SU-DHL-6 (cell line): ENCODE measurements around the gene RGS3.

ENCODE experiments used
- H2AFZ ChIP-seq: fragments of 200-600 bp; sonication (generic); 2 replicates; pipeline ENCODE4 v1.6.1; 2014; ENCODE audit warnings: low read depth, mild to moderate bottlenecking, moderate library complexity, mixed read lengths, antibody characterized with exemption, low read length; ENCODE audit not compliant: severe bottlenecking
- H3F3A ChIP-seq: fragments of 200-600 bp; shearing (Covaris generic); 2 replicates; pipeline ENCODE4 v1.6.0; 2016; ENCODE audit warnings: antibody characterized with exemption, mild to moderate bottlenecking; ENCODE audit not compliant: insufficient read depth
- H3K27ac ChIP-seq: fragments of 200-600 bp; sonication (generic); 2 replicates; pipeline ENCODE4 v1.5.1; 2016; ENCODE audit warnings: low read depth, mild to moderate bottlenecking, low read length, moderate library complexity, mixed read lengths
- H3K27me3 ChIP-seq: fragments of 200-600 bp; sonication (generic), shearing (Covaris generic); 2 replicates; pipeline ENCODE4 v1.6.0; 2014; ENCODE audit warnings: mild to moderate bottlenecking, low read length
- H3K36me3 ChIP-seq: fragments of 200-600 bp; sonication (generic); 2 replicates; pipeline ENCODE4 v1.6.1; 2014; ENCODE audit warnings: mild to moderate bottlenecking, low read length, mixed read lengths
- H3K4me2 ChIP-seq: fragments of 300-600, 200-600 bp; shearing (Covaris generic), sonication (generic); 2 replicates; pipeline ENCODE4 v1.6.0; 2014; ENCODE audit warnings: low read length, low read depth, mild to moderate bottlenecking; ENCODE audit not compliant: poor library complexity, severe bottlenecking
- H3K4me3 ChIP-seq: fragments of 200-600 bp; sonication (generic); 2 replicates; pipeline ENCODE4 v1.5.1; 2014; ENCODE audit warnings: antibody characterized with exemption, low read length, mild to moderate bottlenecking, mixed read lengths; ENCODE audit not compliant: insufficient read depth, poor library complexity, severe bottlenecking
- H3K79me2 ChIP-seq: fragments of 200-600 bp; sonication (generic); 2 replicates; pipeline ENCODE4 v1.6.1; 2014; ENCODE audit warnings: mild to moderate bottlenecking, low read length, moderate library complexity; ENCODE audit not compliant: insufficient read depth
- H3K9ac ChIP-seq: fragments of 200-600 bp; sonication (generic); 2 replicates; pipeline ENCODE4 v1.7.0; 2014; ENCODE audit warnings: mild to moderate bottlenecking, low read length
- H3K9me2 ChIP-seq: fragments of 200-600 bp; sonication (generic); replicated peaks from 2 replicates; pipeline ENCODE4 v1.6.1; 2014; ENCODE audit warnings: low read length; ENCODE audit not compliant: insufficient read depth
- H3K9me3 ChIP-seq: fragments of 200-600 bp; sonication (generic); 2 replicates; pipeline ENCODE4 v1.6.1; 2014; ENCODE audit warnings: low read length, mixed read lengths; ENCODE audit not compliant: insufficient read depth
- H4K20me1 ChIP-seq: fragments of 200-600 bp; sonication (generic); 2 replicates; pipeline ENCODE4 v1.6.1; 2014; ENCODE audit warnings: low read depth, mild to moderate bottlenecking, antibody characterized with exemption, low read length, moderate library complexity, mixed read lengths
- CTCF ChIP-seq: fragments of 200-600 bp; sonication (generic); IDR thresholded peaks from one replicate; pipeline ENCODE4 v1.5.1; 2017; ENCODE audit warnings: antibody characterized with exemption, mild to moderate bottlenecking, low read length, moderate library complexity; ENCODE audit not compliant: insufficient read depth, poor library complexity, severe bottlenecking
- EZH2phosphoT487 ChIP-seq: fragments of 200-600 bp; sonication (generic), shearing (Covaris generic); conservative IDR thresholded peaks from 2 replicates; pipeline ENCODE4 v1.6.1; 2018; ENCODE audit warnings: mild to moderate bottlenecking, antibody characterized with exemption, low read length, moderate library complexity, mixed read lengths

RGS3 gene

DNA sequence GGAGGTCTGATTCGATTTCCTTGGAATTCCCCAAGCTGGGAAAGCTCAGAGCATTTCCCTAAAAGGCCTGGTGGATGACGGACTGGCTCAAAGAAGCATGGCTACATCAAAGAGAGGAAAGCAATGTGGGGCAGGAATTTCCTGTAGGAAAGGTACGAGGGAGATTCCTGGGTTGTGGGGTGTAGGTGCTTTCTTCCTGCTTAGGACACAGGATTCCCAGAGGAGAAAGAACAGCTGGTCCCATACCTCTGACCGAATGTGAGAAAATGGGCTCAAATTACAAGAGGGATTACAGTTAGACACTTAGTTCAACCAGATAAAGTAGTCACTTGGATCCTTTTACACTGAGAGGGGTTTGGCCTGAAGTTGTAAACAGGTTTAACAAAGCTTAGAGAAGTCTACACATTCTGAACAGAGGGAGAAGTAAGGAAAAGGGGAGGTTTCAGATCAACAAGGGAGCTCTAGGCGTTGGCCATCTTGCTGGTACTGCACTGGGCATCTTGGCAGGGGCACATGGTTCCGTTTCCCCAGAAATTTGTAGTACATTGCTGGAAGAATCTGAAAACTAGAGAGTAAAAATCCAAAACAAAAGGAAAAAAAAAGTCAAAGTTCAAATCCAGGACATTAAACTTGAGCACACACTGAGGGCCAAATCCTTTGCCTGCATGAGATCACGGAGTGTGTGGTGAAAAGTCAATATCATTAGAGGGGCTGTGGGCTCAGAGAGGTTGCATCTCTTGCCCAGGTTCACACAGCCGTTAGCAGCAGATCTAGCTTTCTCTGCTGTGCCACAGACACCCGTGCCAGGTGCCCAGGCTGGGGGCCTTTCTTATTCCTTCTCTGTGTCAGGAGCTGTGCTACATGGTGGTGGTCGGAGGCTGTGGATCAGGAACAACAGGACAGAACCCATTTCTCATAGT lies 171.3 kb downstream of the RGS3 start:
- Histone ChIP-seq H3K4me2 (no peak overlapping the region), H3K4me3 (no peak overlapping the region), H3K9me2 (no peaks in the 10 kb centered on the region), H3K9me3 (no peaks in the 10 kb centered on the region), H3K9ac (no peak overlapping the region), H3K36me3 (no peaks in the 10 kb centered on the region), H3F3A (no peaks in the 10 kb centered on the region), H3K27ac (no peak overlapping the region), H3K79me2 (no peaks in the 10 kb centered on the region), H2AFZ (no peak overlapping the region), H3K27me3 (no peaks in the 10 kb centered on the region), H4K20me1 (no peaks in the 10 kb centered on the region)
- TF ChIP-seq CTCF: no peak
- TF ChIP-seq EZH2phosphoT487: no peak

DNA sequence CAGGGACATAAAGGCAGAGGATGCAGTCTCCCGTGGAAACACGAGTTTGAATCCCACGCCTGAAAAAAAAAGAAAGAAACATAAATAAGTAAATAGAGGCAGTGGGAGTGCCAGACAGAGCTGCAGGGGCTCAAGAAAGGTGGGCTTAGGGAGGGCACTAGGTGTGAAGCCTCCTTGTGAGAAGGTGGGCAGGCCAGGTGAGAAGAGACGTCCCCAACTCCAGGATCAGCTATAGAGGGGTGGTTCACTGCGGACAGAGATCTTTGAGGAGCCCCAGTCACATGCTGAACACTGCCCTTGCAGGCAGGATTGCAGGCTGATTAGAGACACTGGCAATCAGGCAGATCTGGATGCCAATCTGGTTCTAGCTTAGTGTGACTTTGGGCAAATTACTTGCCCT lies 172.1 kb downstream of the RGS3 start:
- no peak overlapping the region for H3K4me2 ChIP-seq
- no peak overlapping the region for H2AFZ ChIP-seq

GRCh38 chr9:113636165-113636564 lies 172.6 kb downstream of the RGS3 start:
- H3K27me3 ChIP-seq: no peaks in the 10 kb centered on the region
- H3K9me2 ChIP-seq: no peaks in the 10 kb centered on the region
- H2AFZ ChIP-seq: no peak overlapping the region
- no peak overlapping the region for H3K4me2 ChIP-seq
- no peaks in the 10 kb centered on the region for H3F3A ChIP-seq
- no peaks in the 10 kb centered on the region for H3K36me3 ChIP-seq
- TF ChIP-seq CTCF (no peak), EZH2phosphoT487 (no peak)
- no peaks in the 10 kb centered on the region for H4K20me1 ChIP-seq
- no peaks in the 10 kb centered on the region for H3K9me3 ChIP-seq
- H3K9ac ChIP-seq: no peak overlapping the region
- no peak overlapping the region for H3K4me3 ChIP-seq
- no peaks in the 10 kb centered on the region for H3K79me2 ChIP-seq
- no peak overlapping the region for H3K27ac ChIP-seq

More for the DNA sequence above, 172.1 kb downstream of the RGS3 start:
- Histone ChIP-seq H4K20me1 (no peaks in the 10 kb centered on the region), H3K36me3 (no peaks in the 10 kb centered on the region), H3K9me2 (no peaks in the 10 kb centered on the region), H3K27ac (no peak overlapping the region), H3K9me3 (no peaks in the 10 kb centered on the region), H3K79me2 (no peaks in the 10 kb centered on the region), H3F3A (no peaks in the 10 kb centered on the region), H3K27me3 (no peaks in the 10 kb centered on the region), H3K4me3 (no peak overlapping the region), H3K9ac (no peak overlapping the region)
- TF ChIP-seq CTCF (no peak), EZH2phosphoT487 (no peak)
